Trophoblast cell (in vitro differentiated cells and primary cell): ENCODE data around the gene CTDP1.

Experiments used
- DNase-seq, 2 donors: peaks; one replicate each; pipeline ENCODE4 v3.0.0-alpha.2; 2016
- H2AFZ ChIP-seq: 2 replicates; pipeline ENCODE4 v1.6.1; 2013; ENCODE audit warnings: low read length, moderate library complexity, mild to moderate bottlenecking; ENCODE audit not compliant: insufficient read depth, poor library complexity
- H2AK5ac ChIP-seq: 2 replicates; pipeline ENCODE4 v1.6.1; 2013; ENCODE audit warnings: mild to moderate bottlenecking, low read length
- H2BK120ac ChIP-seq: 2 replicates; pipeline ENCODE4 v1.6.1; 2013; ENCODE audit warnings: low read length, mild to moderate bottlenecking, moderate library complexity; ENCODE audit not compliant: insufficient read depth, poor library complexity
- H2BK12ac ChIP-seq: 2 replicates; pipeline ENCODE4 v1.6.1; 2013; ENCODE audit warnings: mild to moderate bottlenecking, low read length, moderate library complexity
- H2BK5ac ChIP-seq: 2 replicates; pipeline ENCODE4 v1.6.1; 2013; ENCODE audit warnings: low read length, low read depth, moderate library complexity, mild to moderate bottlenecking; ENCODE audit not compliant: poor library complexity
- H3K14ac ChIP-seq: 2 replicates; pipeline ENCODE4 v1.6.1; 2013; ENCODE audit warnings: mild to moderate bottlenecking, low read length
- H3K18ac ChIP-seq: 2 replicates; pipeline ENCODE4 v1.6.1; 2013; ENCODE audit warnings: mild to moderate bottlenecking, low read length
- H3K23ac ChIP-seq: 2 replicates; pipeline ENCODE4 v1.6.1; 2013; ENCODE audit warnings: low read length
- H3K27ac ChIP-seq: 2 replicates; pipeline ENCODE4 v1.5.1; 2013; ENCODE audit warnings: low read depth, mild to moderate bottlenecking, inconsistent platforms, low read length, moderate library complexity
- H3K27me3 ChIP-seq: 2 replicates; pipeline ENCODE4 v1.6.1; 2013; ENCODE audit warnings: inconsistent platforms, mild to moderate bottlenecking, low read length, moderate library complexity; ENCODE audit not compliant: insufficient read depth
- H3K36me3 ChIP-seq, 2 experiments: 1 replicate in 1 of 2; 2 replicates in 1 of 2; pipeline ENCODE4 v1.6.1; 2013; ENCODE audit warnings: low read length in 2 of 2, mild to moderate bottlenecking in 2 of 2, moderate library complexity in 1 of 2; ENCODE audit not compliant: insufficient read depth in 2 of 2, control insufficient read depth in 1 of 2
- H3K4ac ChIP-seq: 2 replicates; pipeline ENCODE4 v1.6.1; 2013; ENCODE audit warnings: low read depth, mild to moderate bottlenecking, low read length, moderate library complexity
- H3K4me1 ChIP-seq, 2 experiments: 1 replicate in 1 of 2; 2 replicates in 1 of 2; pipeline ENCODE4 v1.6.1; 2013; ENCODE audit warnings: low read length in 2 of 2, mild to moderate bottlenecking in 2 of 2, moderate library complexity in 1 of 2; ENCODE audit not compliant: insufficient read depth in 2 of 2, control insufficient read depth in 1 of 2
- H3K4me2 ChIP-seq: 2 replicates; pipeline ENCODE4 v1.6.1; 2013; ENCODE audit warnings: inconsistent platforms, mild to moderate bottlenecking, low read length, moderate library complexity
- H3K4me3 ChIP-seq: 2 replicates; pipeline ENCODE4 v1.5.1; 2013; ENCODE audit warnings: mild to moderate bottlenecking, low read depth, low read length, inconsistent platforms
- H3K79me1 ChIP-seq: one replicate; pipeline ENCODE4 v1.6.1; 2013; ENCODE audit warnings: low read length
- H3K79me2 ChIP-seq: 2 replicates; pipeline ENCODE4 v1.6.1; 2013; ENCODE audit warnings: low read length, mild to moderate bottlenecking; ENCODE audit not compliant: control insufficient read depth, insufficient read depth, poor library complexity
- H3K9ac ChIP-seq: 2 replicates; pipeline ENCODE4 v1.6.1; 2013; ENCODE audit warnings: mild to moderate bottlenecking, low read length
- H3K9me3 ChIP-seq: 2 replicates; pipeline ENCODE4 v1.6.1; 2013; ENCODE audit warnings: low read depth, mild to moderate bottlenecking, control low read depth, inconsistent platforms, low read length; ENCODE audit not compliant: insufficient read depth
- H4K12ac ChIP-seq: 2 replicates; pipeline ENCODE4 v1.6.1; 2013; ENCODE audit warnings: low read depth, mild to moderate bottlenecking, low read length, moderate library complexity
- H4K8ac ChIP-seq: 2 replicates; pipeline ENCODE4 v1.6.1; 2013; ENCODE audit warnings: low read depth, mild to moderate bottlenecking, low read length, moderate library complexity
- H4K91ac ChIP-seq: one replicate; pipeline ENCODE4 v1.6.1; 2013; ENCODE audit warnings: low read depth, mild to moderate bottlenecking, low read length, moderate library complexity
- WGBS: extraction: QIAGEN DNeasy Blood & Tissue Kit; methylation state at CpG from one replicate; pipeline ENCODE4 v1.1.7; 2013; ENCODE audit warnings: missing lambda C conversion rate; ENCODE audit not compliant: insufficient read length, insufficient coverage; ENCODE audit errors: extremely low coverage; 5-methylcytosine and 5-hydroxymethylcytosine counted together

CTDP1 gene

DNA sequence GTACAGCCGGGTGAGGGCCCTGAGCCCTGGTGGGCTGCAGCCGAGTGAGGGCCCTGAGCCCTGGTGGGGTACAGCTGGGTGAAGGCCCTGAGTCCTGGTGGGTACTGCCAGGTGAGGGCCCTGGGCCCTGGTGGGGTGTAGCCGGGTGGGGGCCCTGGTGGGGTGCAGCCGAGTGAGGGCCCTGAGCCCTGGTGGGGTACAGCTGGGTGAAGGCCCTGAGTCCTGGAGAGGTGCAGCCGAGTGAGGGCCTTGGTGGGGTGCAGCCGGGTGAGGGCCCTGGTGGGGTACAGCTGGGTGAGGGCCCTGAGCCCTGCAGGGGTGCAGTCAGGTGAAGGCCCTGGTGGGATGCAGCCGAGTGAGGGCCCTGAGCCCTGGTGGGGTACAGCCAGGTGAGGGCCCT is 37.5 kb downstream of the CTDP1 start:
- no peak overlapping the region for H3K4me3 ChIP-seq
- no peak overlapping the region for H3K27ac ChIP-seq
- peaks cover 10% of the 10 kb centered on the region for H3K9me3 ChIP-seq
- H3K14ac ChIP-seq, result no peak overlapping the region
- no CpG with 5 or more reads among the region's 7 CpGs for WGBS
- H3K4ac ChIP-seq, result no peak overlapping the region
- H3K4me1 ChIP-seq, result no peaks in the 10 kb centered on the region
- H3K79me1 ChIP-seq, result no peaks in the 10 kb centered on the region
- no peak for DNase-seq
- no peak overlapping the region for H2AK5ac ChIP-seq
- no peak overlapping the region for H2BK5ac ChIP-seq
- H4K12ac ChIP-seq, result no peak overlapping the region
- no peak overlapping the region for H4K8ac ChIP-seq
- H2AFZ ChIP-seq, result no peak overlapping the region
- no peak overlapping the region for H3K18ac ChIP-seq
- no peak overlapping the region for H2BK120ac ChIP-seq
- no peak overlapping the region for H3K4me2 ChIP-seq
- no peaks in the 10 kb centered on the region for H3K27me3 ChIP-seq
- H3K9ac ChIP-seq, result no peak overlapping the region
- H3K36me3 ChIP-seq, result peaks cover 74 to 79% of the 10 kb centered on the region in 2 experiments
- H3K79me2 ChIP-seq, result no peaks in the 10 kb centered on the region
- H4K91ac ChIP-seq, result no peak overlapping the region
- no peak overlapping the region for H3K23ac ChIP-seq
- H2BK12ac ChIP-seq, result no peak overlapping the region

DNA sequence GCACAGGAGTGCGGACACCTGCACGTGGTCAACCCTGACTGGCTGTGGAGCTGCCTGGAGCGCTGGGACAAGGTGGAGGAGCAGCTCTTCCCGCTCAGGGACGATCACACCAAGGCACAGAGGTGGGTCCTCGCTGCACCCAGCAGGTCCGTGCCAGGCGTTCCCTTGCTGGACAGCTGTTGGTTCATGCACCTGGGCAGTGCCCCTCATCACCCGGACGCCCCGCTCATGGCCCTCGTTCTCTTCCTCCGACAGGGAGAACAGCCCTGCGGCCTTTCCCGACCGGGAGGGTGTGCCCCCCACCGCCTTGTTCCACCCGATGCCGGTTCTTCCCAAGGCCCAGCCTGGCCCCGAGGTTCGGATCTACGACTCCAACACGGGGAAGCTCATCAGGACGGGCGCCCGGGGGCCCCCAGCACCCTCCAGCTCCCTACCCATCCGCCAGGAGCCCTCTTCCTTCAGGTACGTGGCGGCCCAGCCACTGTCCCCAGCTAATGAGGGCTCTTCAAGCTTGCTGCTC is 38.0 kb downstream of the CTDP1 start:
- no peak for DNase-seq
- no peak overlapping the region for H2AFZ ChIP-seq
- no CpG with 5 or more reads among the region's 29 CpGs for WGBS

DNA sequence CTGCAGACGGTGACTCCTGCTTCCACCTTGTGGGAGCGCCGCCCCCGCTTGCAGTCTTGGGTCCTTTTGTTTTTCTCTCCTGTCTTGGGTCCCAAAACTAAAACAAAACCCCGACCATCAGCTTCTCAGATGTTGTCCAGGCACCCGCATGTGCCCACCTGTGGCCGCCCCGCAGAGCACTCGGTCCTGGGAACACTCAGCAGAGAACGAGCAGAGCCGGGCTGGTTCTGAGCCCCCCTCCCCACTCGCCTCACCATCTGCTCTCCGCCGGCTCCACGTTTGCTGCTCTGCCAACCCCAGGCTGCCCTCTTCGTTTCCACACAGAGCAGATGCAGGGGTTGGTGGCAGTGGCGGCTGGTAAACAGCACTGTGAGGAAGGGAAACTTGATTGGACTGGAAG is 38.5 kb downstream of the CTDP1 start:
- Histone ChIP-seq H3K9ac (no peak overlapping the region), H3K79me1 (no peaks in the 10 kb centered on the region), H3K14ac (no peak overlapping the region), H3K9me3 (peaks cover 10% of the 10 kb centered on the region), H3K4me1 (no peaks in the 10 kb centered on the region), H2BK120ac (no peak overlapping the region), H4K12ac (no peak overlapping the region), H3K27ac (no peak overlapping the region), H3K27me3 (no peaks in the 10 kb centered on the region), H3K4me2 (no peak overlapping the region), H4K8ac (no peak overlapping the region), H3K4ac (no peak overlapping the region), H2BK5ac (no peak overlapping the region), H3K18ac (no peak overlapping the region), H3K79me2 (no peaks in the 10 kb centered on the region), H2BK12ac (no peak overlapping the region), H2AFZ (no peak overlapping the region), H3K36me3 (peaks cover 74 to 82% of the 10 kb centered on the region in 2 experiments), H3K4me3 (no peak overlapping the region), H4K91ac (no peak overlapping the region), H2AK5ac (no peak overlapping the region), H3K23ac (no peak overlapping the region)
- no peak for DNase-seq
- WGBS, result no CpG with 5 or more reads among the region's 17 CpGs

More for the DNA sequence above, 38.0 kb downstream of the CTDP1 start:
- Histone ChIP-seq H3K4me3 (no peak overlapping the region), H3K14ac (no peak overlapping the region), H2BK5ac (no peak overlapping the region), H3K4me2 (no peak overlapping the region), H2BK120ac (no peak overlapping the region), H3K18ac (no peak overlapping the region), H3K9ac (no peak overlapping the region), H2BK12ac (no peak overlapping the region), H4K8ac (no peak overlapping the region), H4K12ac (no peak overlapping the region), H3K9me3 (peaks cover 10% of the 10 kb centered on the region), H2AK5ac (no peak overlapping the region), H3K79me2 (no peaks in the 10 kb centered on the region), H3K27ac (no peak overlapping the region), H3K23ac (no peak overlapping the region), H3K36me3 (peaks cover 70 to 79% of the 10 kb centered on the region in 2 experiments), H3K79me1 (no peaks in the 10 kb centered on the region), H4K91ac (no peak overlapping the region), H3K27me3 (no peaks in the 10 kb centered on the region), H3K4me1 (no peaks in the 10 kb centered on the region), H3K4ac (no peak overlapping the region)

DNA sequence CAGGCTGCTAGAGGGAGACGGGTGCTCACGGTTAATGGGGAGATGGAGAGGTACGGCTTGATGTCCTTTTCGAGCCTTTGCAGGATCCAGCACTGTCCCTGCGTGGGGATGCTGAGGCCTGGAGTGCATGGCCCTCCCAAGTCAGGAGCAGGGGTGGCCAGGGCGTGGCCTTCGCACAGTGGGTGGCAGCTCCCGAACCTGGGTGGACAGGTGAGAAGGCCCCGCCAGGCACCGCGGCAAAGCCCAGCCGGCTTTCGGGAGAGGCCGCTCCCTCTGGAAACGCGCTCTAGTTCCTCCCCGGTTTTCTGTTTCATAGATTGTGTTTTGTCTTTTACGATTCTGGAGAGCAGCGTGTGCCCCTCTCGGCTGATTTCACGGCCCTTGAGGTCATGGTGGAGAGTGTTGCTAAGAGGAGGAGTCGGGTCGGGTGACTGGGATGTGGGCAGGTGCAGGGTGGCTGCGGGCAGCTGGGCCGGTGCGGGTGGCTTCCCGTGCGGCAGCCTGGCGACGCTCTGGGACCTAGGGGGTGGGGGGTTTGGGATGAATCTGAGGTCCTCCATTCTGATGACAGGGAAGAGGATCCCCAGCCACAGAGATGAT is 39.4 kb downstream of the CTDP1 start:
- H3K14ac ChIP-seq, result no peak overlapping the region
- no peak overlapping the region for H2AFZ ChIP-seq
- no peak overlapping the region for H3K4me3 ChIP-seq
- no peaks in the 10 kb centered on the region for H3K79me1 ChIP-seq
- H3K23ac ChIP-seq, result no peak overlapping the region
- H2BK12ac ChIP-seq, result no peak overlapping the region
- no peak overlapping the region for H3K27ac ChIP-seq
- no peak overlapping the region for H3K18ac ChIP-seq
- no peak overlapping the region for H3K4me2 ChIP-seq
- no peak overlapping the region for H3K4ac ChIP-seq
- H3K27me3 ChIP-seq, result no peaks in the 10 kb centered on the region
- no CpG with 5 or more reads among the region's 30 CpGs for WGBS
- no peak overlapping the region for H4K12ac ChIP-seq
- no peak overlapping the region for H2BK120ac ChIP-seq
- H3K36me3 ChIP-seq, result peaks cover 75 to 82% of the 10 kb centered on the region in 2 experiments
- H4K8ac ChIP-seq, result no peak overlapping the region
- no peak overlapping the region for H4K91ac ChIP-seq
- H3K9me3 ChIP-seq, result peaks cover 10% of the 10 kb centered on the region
- H3K9ac ChIP-seq, result no peak overlapping the region
- H3K4me1 ChIP-seq, result no peaks in the 10 kb centered on the region
- no peak overlapping the region for H2AK5ac ChIP-seq
- no peak for DNase-seq
- H2BK5ac ChIP-seq, result no peak overlapping the region
- H3K79me2 ChIP-seq, result no peaks in the 10 kb centered on the region
